Kidney capillary endothelial cell (primary cell): ENCODE measurements around the gene GMPPA.
A peak's percentile ranks its signal among the peaks of the same experiment; 100 is the strongest.

ENCODE experiments used
- DNase-seq: peaks from one replicate; pipeline ENCODE4 v3.0.0-alpha.2; 2018; ENCODE audit warnings: low spot score

Gene GMPPA

GRCh38 chr2:219540784-219541504 lies 42.3 kb downstream of the GMPPA start:
- no peak for DNase-seq

DNA sequence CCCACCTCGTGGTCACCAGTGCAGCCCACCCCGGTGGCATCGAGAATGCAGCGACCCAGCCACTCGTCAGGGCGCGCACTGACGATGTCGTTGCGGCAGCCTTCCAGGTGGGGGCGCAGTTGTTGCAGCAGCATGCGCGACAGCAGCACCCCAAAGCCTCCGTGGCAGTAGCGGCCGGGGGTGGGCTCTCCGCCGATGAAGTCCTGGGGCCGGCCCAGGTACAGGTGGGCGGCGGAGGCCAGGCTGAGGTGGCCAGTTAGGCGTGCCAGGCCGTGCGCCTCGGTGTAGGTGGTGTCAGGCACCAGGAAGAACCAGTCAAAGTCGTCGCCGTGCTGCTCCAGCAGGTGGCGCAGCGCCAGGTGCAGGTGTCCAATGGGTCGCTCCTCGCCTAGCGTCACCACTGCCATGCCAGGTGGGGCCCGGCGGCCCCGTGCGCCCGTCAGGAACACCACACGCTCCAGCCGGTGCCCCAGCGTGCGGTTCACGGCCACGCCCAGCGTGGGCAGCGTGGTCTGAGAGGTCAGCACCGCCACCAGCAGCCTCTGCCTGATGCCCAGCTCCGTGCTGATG lies 43.0 kb downstream of the GMPPA start:
- peak; percentile 52 for DNase-seq

- no peak for DNase-seq
Measured at GRCh38 chr2:219542931-219543595, 44.4 kb downstream of the GMPPA start.

GRCh38 chr2:219543596-219544358 lies 45.1 kb downstream of the GMPPA start, which contains the start of the genes CHPF and TMEM198:
Gene CHPF, minus strand, starts transcription at chr2:219543809. Its CDS starts 271 bp downstream, at chr2:219543538.
Gene TMEM198, plus strand, starts transcription at chr2:219544028. Its CDS starts 700 bp downstream, at chr2:219544728.
- DNase-seq, result peak; percentile 67

- no peak for DNase-seq
Measured at GRCh38 chr2:219544567-219544966, 45.9 kb downstream of the GMPPA start.

DNA sequence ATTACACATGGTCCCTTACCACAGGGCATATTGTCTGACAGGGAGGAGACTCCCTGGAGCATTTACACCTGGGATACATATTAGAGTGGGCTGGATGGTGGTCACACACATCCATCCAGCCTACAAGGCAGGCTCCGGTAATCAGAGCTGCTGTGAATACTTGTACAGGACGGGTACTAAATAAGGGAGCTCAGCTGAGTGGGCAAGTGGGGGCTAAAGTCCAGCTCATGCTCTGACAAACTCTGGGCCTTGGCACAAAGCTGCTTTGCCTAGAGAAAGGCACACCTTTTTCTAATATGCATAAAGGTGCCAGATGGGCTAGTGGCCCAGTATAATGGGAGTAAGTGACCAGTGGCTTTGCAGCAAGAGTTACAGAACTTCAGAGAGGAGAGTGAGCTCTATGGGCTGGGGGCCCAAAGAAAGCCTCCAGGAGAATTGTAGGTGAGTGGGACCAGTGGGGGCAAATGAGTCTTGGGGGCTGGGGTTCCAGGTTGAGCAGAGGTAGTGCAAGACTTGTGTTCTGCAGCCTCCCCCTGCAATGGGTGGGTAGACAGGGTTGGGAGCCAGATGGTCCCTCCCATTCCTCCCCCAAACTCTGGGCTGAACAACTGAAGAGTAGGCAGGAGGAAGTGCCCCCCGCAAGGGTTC lies 46.7 kb downstream of the GMPPA start:
- DNase-seq, result no peak

GRCh38 chr2:219545943-219546352 lies 47.3 kb downstream of the GMPPA start:
- no peak for DNase-seq

DNA sequence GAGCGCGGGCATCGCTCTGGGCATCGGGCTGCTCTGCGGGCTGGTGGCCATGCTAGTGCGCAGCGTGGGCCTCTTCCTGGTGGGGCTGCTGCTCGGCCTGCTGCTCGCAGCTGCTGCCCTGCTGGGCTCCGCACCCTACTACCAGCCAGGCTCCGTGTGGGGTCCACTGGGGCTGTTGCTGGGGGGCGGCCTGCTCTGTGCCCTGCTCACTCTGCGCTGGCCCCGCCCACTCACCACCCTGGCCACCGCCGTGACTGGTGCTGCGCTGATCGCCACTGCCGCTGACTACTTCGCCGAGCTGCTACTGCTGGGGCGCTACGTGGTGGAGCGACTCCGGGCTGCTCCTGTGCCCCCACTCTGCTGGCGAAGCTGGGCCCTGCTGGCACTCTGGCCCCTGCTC lies 48.9 kb downstream of the GMPPA start:
- no peak for DNase-seq

DNA sequence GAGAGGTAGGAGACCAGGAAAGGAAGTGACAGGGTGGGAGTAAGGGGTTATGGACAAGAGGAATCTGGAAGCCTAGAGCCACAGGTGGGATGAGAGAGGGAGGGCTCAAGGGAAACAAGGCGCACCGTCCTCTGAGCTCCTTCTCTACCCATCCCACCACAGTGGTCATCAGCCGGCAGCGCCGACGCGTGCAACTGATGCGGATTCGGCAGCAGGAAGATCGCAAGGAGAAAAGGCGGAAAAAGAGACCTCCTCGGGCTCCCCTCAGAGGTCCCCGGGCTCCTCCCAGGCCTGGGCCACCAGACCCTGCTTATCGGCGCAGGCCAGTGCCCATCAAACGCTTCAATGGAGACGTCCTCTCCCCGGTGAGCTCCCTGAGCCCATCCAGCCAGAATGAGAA lies 50.3 kb downstream of the GMPPA start:
- DNase-seq, result no peak

- no peak for DNase-seq
Measured at GRCh38 chr2:219549619-219550018, 50.9 kb downstream of the GMPPA start.

DNA sequence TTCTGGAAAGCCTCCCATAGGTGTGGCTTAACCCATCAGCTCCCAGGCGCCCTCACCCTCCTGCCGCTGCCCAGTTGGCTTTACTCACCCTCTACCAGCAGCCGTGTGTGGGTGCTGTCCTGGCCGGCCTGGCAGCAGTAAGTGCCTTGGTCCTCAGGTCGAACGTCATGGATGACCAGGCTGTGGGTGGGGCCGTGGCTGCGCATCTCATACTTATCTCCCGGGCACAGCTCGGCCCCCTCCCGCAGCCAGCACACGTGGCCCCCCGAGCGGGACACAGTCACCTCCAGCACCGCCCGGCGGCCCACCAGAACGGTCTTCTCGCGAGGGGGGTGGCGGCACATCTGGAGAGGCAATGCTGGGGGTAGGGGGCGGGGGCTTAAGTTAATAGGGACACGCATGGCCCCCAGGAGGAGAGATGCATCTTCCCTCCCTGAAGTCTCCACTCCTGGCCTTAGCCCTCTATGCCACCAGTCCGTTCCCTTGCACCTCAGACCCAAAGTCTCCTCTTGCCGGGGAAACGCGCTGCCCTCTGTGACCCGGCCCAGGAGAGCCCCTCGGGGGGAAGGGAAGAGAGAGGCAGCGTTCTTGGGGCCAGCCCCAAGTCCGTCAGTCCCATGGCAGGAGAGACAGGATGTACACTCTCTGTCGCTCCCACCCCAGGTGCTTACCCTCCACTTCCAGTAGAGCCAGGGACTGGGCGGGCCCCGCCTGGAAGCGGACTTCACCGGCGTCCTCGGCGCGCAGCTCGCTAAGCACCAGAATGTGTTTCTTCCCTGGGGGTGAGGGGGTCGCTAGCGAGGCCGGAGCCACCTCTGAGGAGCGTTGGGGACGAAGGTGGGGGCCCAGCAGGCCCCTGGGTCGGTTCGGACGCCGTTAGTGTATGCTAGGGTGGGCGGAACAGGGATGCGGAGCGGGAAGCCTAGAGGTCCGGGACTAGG lies 53.0 kb downstream of the GMPPA start:
- DNase-seq, result no peak

- DNase-seq, result peak; percentile 57
Measured at GRCh38 chr2:219552382-219553167, 53.9 kb downstream of the GMPPA start.

DNA sequence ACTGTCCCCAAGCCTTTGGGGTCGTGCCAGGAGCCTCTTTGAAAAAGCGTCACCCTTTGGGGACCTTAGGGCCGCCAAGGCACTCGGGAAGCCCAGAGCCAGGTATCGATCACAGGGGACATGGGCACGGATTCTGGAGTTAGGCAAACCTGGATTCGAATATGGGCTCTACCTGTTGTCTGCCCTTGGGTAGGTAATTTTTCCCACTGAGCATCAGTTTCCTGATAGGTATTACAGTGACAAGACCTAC lies 54.4 kb downstream of the GMPPA start:
- DNase-seq, result no peak

DNA sequence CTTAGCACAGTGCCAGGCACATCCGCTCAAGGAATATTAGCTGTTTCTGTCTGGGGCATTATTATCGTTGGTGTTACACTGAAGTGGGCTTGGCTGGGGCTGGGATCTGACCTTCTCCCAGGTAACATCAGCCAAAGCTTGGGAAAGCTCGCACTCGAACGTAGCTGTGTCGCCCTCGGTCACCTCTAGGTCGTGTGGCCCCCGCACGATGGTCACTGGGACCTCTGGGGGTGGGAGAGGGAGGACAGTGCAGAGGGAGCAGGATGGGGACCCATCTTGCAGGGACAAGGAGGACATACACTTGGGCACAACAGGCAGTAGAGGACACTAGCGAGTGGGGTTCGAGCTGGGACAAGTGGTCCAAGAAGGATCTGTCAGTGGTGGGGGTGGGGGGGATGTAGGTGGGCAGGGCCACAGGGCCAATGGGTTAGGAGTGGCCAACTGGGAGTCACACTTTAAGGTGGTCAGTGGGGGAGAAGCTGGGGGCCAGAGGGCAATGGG lies 54.8 kb downstream of the GMPPA start:
- DNase-seq, result no peak

- no peak for DNase-seq
Measured at GRCh38 chr2:219554350-219554749, 55.7 kb downstream of the GMPPA start.

- DNase-seq, result no peak
Measured at GRCh38 chr2:219555956-219556355, 57.3 kb downstream of the GMPPA start.

- DNase-seq, result no peak
Measured at GRCh38 chr2:219556413-219556812, 57.7 kb downstream of the GMPPA start.
